Activated B cell treated with CpG ODN at 0.5 μM for 24 hours (primary cell): ENCODE results near the gene IDH1. TPM values are rescaled to one million over a fixed set of nuclear protein-coding genes. Genes with fewer than 3 reads are reported as not detected.
"Not testable (repeated sequence)": the region's sequence is repeated elsewhere in the genome, so short reads cannot be mapped to it uniquely, and the experiment has no call there.

Source experiments
- ATAC-seq: fragments of 200-7000 bp; cut with Tn5 transposase; one replicate; pipeline ENCODE4 v1.10.0; 2021; ENCODE audit warnings: low read depth, mild to moderate bottlenecking, moderate library complexity
- CTCF ChIA-PET: fragments of 350-600 bp; sonication (Branson Sonifier 250); formaldehyde crosslinking; loops from one replicate; lab custom pipeline; 2021; ENCODE audit warnings: antibody characterized with exemption; lab: Charles Lee
- POLR2A ChIA-PET: fragments of 350-600 bp; sonication (Branson Sonifier 250); formaldehyde crosslinking; loops from one replicate; lab custom pipeline; 2021; ENCODE audit warnings: antibody characterized with exemption; lab: Charles Lee
- DNase-seq: peaks from one replicate; pipeline ENCODE4 v3.0.0; 2022
- H3K27ac Mint-ChIP-seq: one replicate; pipeline ENCODE4 v1.8.0; 2020; ENCODE audit warnings: mixed read lengths
- H3K27me3 Mint-ChIP-seq: one replicate; pipeline ENCODE4 v1.8.0; 2021; ENCODE audit warnings: mixed read lengths
- H3K36me3 Mint-ChIP-seq: one replicate; pipeline ENCODE4 v1.8.0; 2021; ENCODE audit warnings: low read depth, mixed read lengths
- H3K4me1 Mint-ChIP-seq: one replicate; pipeline ENCODE4 v1.8.0; 2021; ENCODE audit warnings: mixed read lengths
- H3K4me3 Mint-ChIP-seq: one replicate; pipeline ENCODE4 v1.8.0; 2020; ENCODE audit warnings: mild to moderate bottlenecking, mixed read lengths
- H3K9me3 Mint-ChIP-seq: one replicate; pipeline ENCODE4 v1.8.0; 2020; ENCODE audit warnings: mixed read lengths
- intact Hi-C: fragments of 100-400 bp; cut with micrococcal nuclease; formaldehyde crosslinking; loops from one replicate; pipeline ENCODE4 v1.15.1; 2024
- total RNA-seq: library from RNA; stranded (reverse); gene quantifications from 2 replicates; pipeline ENCODE4 v1.2.3, GENCODE V29; 2022
- TF ChIP-seq, protein P1 (sequence below): fragments of 200-600 bp; IDR thresholded peaks from one replicate; pipeline ENCODE4 v1.8.0; 2022; ENCODE audit warnings: antibody characterized with exemption, mild to moderate bottlenecking

Gene IDH1
- total RNA-seq, 1 donor from 2014 or later, result 46.6 TPM

DNA sequence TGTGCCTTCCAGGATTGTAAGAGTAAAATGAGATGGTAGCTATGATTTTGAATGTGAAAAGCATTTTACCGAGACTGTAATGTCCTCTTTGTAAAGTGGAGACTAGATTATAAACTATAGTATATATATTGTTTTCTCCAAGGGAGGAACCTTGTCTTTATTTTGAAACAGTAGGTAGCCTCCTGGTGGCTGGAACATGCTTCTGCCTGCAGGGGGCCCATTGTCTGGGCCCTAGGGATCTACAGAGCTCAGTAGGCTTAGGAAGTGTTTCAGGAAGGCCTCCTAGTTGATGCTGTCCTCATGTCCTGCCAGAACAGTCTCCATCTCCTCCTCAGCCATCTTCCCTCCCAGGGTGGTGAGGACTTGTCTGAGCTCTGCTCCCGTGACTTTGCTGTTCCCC is 14.2 kb upstream of the IDH1 start:
- POLR2A ChIA-PET, result interaction anchor here (0.7 to 4.7 kb wide), 3 partner anchors 13 to 673 kb away, joined by 3 to 42 read pairs (median 4); partner anchors contain the start of gene IDH1

DNA sequence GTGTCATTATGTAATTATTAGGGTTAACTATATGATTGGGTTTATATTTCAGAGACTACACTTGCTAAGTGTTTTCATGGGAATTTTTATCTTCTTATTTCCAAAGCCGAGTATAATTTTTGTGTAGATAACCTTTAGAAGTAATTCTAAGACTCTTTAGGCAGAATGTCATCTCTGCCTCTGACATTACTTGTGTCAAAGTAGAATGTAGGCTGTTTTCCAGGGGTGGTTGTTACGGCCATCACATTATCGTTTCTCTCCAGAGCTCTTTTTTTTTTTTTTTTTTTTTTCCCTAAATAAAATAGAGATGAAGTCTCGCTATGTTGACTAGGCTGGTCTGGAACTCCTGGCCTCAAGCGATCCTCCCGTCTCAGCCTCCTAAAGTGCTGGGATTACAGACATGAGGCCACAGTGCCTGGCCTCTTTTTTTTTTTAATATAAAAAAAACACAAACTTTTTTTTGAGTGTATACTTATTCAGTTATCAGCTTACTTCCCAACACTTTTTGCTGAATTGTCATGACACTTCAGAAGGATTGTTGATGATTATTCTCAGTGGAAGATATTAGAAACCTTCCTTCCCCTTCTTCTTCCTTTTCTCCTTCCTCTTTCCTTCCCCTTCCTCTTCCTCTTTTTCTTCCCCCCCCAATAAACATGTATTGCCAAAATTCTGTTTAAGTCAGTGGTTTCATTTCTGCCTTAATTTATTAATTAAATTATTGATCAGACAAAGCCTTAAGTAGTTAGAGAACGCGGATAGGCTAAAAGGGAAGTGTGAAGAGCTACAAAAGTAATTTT is 13.5 kb upstream of the IDH1 start:
- peaks cover 59% of the 10 kb centered on the region for H3K4me1 Mint-ChIP-seq
- no peak for DNase-seq
- TF ChIP-seq, protein P1, sequence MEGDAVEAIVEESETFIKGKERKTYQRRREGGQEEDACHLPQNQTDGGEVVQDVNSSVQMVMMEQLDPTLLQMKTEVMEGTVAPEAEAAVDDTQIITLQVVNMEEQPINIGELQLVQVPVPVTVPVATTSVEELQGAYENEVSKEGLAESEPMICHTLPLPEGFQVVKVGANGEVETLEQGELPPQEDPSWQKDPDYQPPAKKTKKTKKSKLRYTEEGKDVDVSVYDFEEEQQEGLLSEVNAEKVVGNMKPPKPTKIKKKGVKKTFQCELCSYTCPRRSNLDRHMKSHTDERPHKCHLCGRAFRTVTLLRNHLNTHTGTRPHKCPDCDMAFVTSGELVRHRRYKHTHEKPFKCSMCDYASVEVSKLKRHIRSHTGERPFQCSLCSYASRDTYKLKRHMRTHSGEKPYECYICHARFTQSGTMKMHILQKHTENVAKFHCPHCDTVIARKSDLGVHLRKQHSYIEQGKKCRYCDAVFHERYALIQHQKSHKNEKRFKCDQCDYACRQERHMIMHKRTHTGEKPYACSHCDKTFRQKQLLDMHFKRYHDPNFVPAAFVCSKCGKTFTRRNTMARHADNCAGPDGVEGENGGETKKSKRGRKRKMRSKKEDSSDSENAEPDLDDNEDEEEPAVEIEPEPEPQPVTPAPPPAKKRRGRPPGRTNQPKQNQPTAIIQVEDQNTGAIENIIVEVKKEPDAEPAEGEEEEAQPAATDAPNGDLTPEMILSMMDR, result no peak
- H3K27ac Mint-ChIP-seq, result no peak overlapping the region
- ATAC-seq, result no peak
- ChIA-PET CTCF (interaction anchor here (1.3 to 10.0 kb wide), 3 partner anchors 14 to 92 kb away, joined by 3 to 86 read pairs (median 6); partner anchors contain the start of gene IDH1), POLR2A (interaction anchor here (0.6 to 4.7 kb wide), 8 partner anchors 13 to 1449 kb away, joined by 3 to 80 read pairs (median 4); partner anchors contain the start of gene IDH1)
- no peaks in the 10 kb centered on the region for H3K27me3 Mint-ChIP-seq
- peaks cover 34% of the 10 kb centered on the region for H3K36me3 Mint-ChIP-seq
- H3K4me3 Mint-ChIP-seq, result peak overlapping the region; percentile 95
- intact Hi-C loops, result loop anchor here (5.0 kb wide), 3 partner anchors 241 to 1501 kb away; partner anchors contain the start of genes FASTKD2, KLF7, MDH1B and PLEKHM3
- no peaks in the 10 kb centered on the region for H3K9me3 Mint-ChIP-seq

More for the DNA sequence above, 14.2 kb upstream of the IDH1 start:
- Mint-ChIP-seq H3K4me1 (peaks cover 57% of the 10 kb centered on the region), H3K9me3 (no peaks in the 10 kb centered on the region), H3K4me3 (no peak overlapping the region), H3K27me3 (no peaks in the 10 kb centered on the region), H3K27ac (no peak overlapping the region), H3K36me3 (peaks cover 42% of the 10 kb centered on the region)
- CTCF ChIA-PET, result interaction anchor here (1.3 to 10.0 kb wide), 3 partner anchors 15 to 93 kb away, joined by 3 to 86 read pairs (median 6); partner anchors contain the start of gene IDH1
- TF ChIP-seq, protein P1, result no peak
- intact Hi-C loops, result loop anchor here (5.0 kb wide), 3 partner anchors 242 to 1502 kb away; partner anchors contain the start of genes FASTKD2, KLF7, MDH1B and PLEKHM3
- ATAC-seq (no peak), DNase-seq (no peak)

DNA sequence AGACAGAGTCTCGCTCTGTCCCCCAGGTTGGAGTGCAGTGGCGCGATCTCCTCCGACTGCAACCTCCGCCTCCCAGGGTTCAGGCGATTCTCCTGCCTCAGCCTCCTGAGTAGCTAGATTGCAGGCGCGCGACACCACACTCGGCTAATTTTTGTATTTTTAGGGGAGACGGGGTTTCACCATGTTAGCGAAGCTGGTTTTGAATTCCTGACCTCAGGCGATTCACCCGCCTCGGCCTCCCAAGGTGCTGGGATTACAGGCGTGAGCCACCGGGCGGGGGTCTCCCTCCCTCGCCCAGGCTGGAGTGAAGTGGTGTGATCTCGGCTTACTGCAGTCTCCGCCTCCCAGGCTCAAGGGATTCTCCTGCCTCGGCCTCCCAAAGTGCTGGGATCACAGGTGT is 12.7 kb upstream of the IDH1 start:
- Mint-ChIP-seq H3K4me1 (peaks cover 61% of the 10 kb centered on the region), H3K36me3 (peaks cover 30% of the 10 kb centered on the region), H3K4me3 (peak overlapping the region; percentile 95), H3K27ac (peak overlapping the region; percentile 95)
- not testable (repeated sequence) for DNase-seq, H3K27me3 Mint-ChIP-seq, H3K9me3 Mint-ChIP-seq, ATAC-seq
- intact Hi-C loops, result loop anchor here (2.0 to 5.0 kb wide), 5 partner anchors 240 to 1903 kb away; partner anchors contain the start of genes FASTKD2, FZD5, KANSL1L and KLF7
- POLR2A ChIA-PET, result interaction anchor here (0.6 to 4.7 kb wide), 4 partner anchors 46 to 1448 kb away, joined by 3 to 80 read pairs (median 22); no protein-coding TSS in a partner anchor
- CTCF ChIA-PET, result interaction anchor here (1.7 to 10.0 kb wide), 2 partner anchors 14 to 19 kb away, joined by 6 to 86 read pairs; partner anchors contain the start of gene IDH1

DNA sequence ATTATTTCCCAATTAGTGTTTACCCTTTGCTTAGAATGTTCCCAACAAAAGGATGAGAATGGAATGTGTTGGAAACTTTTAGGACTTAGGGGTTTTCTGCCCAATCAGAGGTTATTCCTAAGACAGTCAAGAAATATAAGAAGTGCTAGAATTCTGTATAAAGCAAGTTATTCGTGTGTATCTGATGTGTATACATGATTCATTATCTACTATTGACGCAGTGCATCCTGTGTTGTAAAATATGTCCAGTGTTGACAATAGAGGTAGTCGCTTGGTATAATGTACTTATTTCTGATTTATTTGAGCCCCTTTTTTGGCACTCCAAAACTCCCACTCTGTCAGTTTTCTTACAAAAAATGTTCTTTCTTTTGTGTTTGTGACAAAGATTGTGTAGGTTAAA is 12.1 kb upstream of the IDH1 start:
- peak overlapping the region; percentile 95 for H3K27ac Mint-ChIP-seq

DNA sequence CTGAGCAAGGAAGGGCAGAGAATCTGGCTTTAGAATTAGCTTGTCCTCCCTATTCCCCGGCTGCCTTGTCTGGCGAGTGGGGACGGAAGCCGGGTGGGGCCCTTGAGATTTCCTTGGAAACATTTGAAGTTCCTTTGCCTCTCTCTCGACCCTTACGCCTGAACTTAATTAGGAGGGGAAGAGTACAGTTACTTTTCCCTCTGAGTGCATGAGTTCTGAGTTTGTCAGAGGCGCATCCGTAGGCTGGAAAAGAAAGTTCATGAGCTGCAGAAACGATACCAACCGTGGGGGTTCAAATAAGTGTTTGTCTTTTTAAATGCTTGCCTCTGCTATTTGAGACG is 11.7 kb upstream of the IDH1 start:
- Mint-ChIP-seq H3K9me3 (no peaks in the 10 kb centered on the region), H3K4me1 (peaks cover 60% of the 10 kb centered on the region), H3K4me3 (peak overlapping the region; percentile 95), H3K27me3 (no peaks in the 10 kb centered on the region), H3K36me3 (peaks cover 23% of the 10 kb centered on the region), H3K27ac (peak overlapping the region; percentile 95)
- intact Hi-C loops, result loop anchor here (1.0 to 5.0 kb wide), 11 partner anchors 12 to 1904 kb away; partner anchors contain the start of genes CREB1, FASTKD2, FZD5 and KANSL1L
- ChIA-PET POLR2A (interaction anchor here (1.0 to 4.7 kb wide), 14 partner anchors 12 to 1101 kb away, joined by 3 to 80 read pairs (median 4); partner anchors contain the start of genes CREB1, IDH1 and METTL21A), CTCF (interaction anchor here (1.2 to 10.0 kb wide), 4 partner anchors 13 to 641 kb away, joined by 4 to 86 read pairs (median 7); partner anchors contain the start of genes IDH1 and METTL21A)
- no peak for DNase-seq
- TF ChIP-seq, protein P1, result no peak
- ATAC-seq, result no peak

More for the DNA sequence above, 12.1 kb upstream of the IDH1 start:
- DNase-seq, result no peak
- H3K4me3 Mint-ChIP-seq, result peak overlapping the region; percentile 95
- no peaks in the 10 kb centered on the region for H3K27me3 Mint-ChIP-seq
- intact Hi-C loops, result loop anchor here (1.0 to 5.0 kb wide), 11 partner anchors 13 to 1904 kb away; partner anchors contain the start of genes CREB1, FASTKD2, FZD5 and KANSL1L
- CTCF ChIA-PET, result interaction anchor here (1.2 to 10.0 kb wide), 4 partner anchors 13 to 641 kb away, joined by 4 to 86 read pairs (median 7); partner anchors contain the start of genes IDH1 and METTL21A
- H3K9me3 Mint-ChIP-seq, result no peaks in the 10 kb centered on the region
- peaks cover 26% of the 10 kb centered on the region for H3K36me3 Mint-ChIP-seq
- H3K4me1 Mint-ChIP-seq, result peaks cover 61% of the 10 kb centered on the region
- no peak for ATAC-seq
- TF ChIP-seq, protein P1, result no peak
- POLR2A ChIA-PET, result interaction anchor here (0.8 to 4.7 kb wide), 10 partner anchors 13 to 737 kb away, joined by 3 to 80 read pairs (median 7); partner anchors contain the start of genes CREB1, IDH1 and METTL21A
